Activated T-helper 1 cell treated with anti-CD3 and anti-CD28 coated beads, Interleukin-12 subunit alpha, Interleukin-12 subunit beta, Interleukin-2, Interleukin-4 antibody, amounts not matched to agents 30 ng/mL and 10 ng/mL and 1 ng/mL, durations not matched to agents 14 hours and 24 hours and 36 hours (primary cell): ENCODE results near the gene SQSTM1. TPM values are rescaled to one million over a fixed set of nuclear protein-coding genes. Genes with fewer than 3 reads are reported as not detected.
"Not testable (repeated sequence)": the region's sequence is repeated elsewhere in the genome, so short reads cannot be mapped to it uniquely, and the experiment has no call there.

Experiments used
- DNase-seq: peaks from one replicate; pipeline ENCODE4 v3.0.0; 2021; ENCODE audit warnings: low spot score
- H3K27ac Mint-ChIP-seq: one replicate; pipeline ENCODE4 v1.8.0; 2021; ENCODE audit warnings: mild to moderate bottlenecking, mixed read lengths
- H3K27me3 Mint-ChIP-seq: one replicate; pipeline ENCODE4 v1.8.0; 2022; ENCODE audit warnings: mild to moderate bottlenecking, moderate library complexity, mixed read lengths; ENCODE audit not compliant: insufficient read depth
- H3K36me3 Mint-ChIP-seq: one replicate; pipeline ENCODE4 v1.8.0; 2021; ENCODE audit warnings: low read depth, mixed read lengths
- H3K4me1 Mint-ChIP-seq: one replicate; pipeline ENCODE4 v1.8.0; 2021; ENCODE audit warnings: low read depth, mixed read lengths
- H3K4me3 Mint-ChIP-seq: one replicate; pipeline ENCODE4 v1.8.0; 2021; ENCODE audit warnings: mild to moderate bottlenecking, moderate library complexity, mixed read lengths
- H3K9me3 Mint-ChIP-seq: one replicate; pipeline ENCODE4 v1.8.0; 2021; ENCODE audit warnings: mixed read lengths
- intact Hi-C: fragments of 100-400 bp; cut with micrococcal nuclease; formaldehyde crosslinking; loops from one replicate; pipeline ENCODE4 v1.15.1; 2024
- total RNA-seq: library from RNA; stranded (reverse); gene quantifications from 2 replicates; pipeline ENCODE4 v1.2.3, GENCODE V29; 2022

The SQSTM1 gene
- total RNA-seq, 1 donor from 2014 or later = 233 TPM

DNA sequence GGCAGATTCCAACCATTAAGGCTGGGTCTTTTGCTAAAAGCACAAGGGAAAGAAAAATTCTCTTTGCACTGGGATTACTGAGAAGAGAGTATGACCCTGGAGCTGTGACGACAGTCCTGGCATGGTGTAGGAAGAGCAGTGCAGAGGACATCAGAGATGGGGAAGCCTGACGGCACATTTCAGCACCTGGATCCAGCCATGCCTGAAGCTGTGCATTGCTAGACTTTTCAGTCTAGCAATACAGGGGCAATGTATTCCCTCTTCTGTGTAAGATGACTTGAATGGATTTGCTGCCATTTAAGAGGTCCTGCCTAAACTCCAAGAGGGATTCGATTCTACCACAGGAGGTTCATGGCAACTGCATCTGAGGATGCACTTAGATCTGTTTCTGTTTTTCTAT, 50.2 kb downstream of the SQSTM1 start:
- peaks cover 5% of the 10 kb centered on the region for H3K36me3 Mint-ChIP-seq

DNA sequence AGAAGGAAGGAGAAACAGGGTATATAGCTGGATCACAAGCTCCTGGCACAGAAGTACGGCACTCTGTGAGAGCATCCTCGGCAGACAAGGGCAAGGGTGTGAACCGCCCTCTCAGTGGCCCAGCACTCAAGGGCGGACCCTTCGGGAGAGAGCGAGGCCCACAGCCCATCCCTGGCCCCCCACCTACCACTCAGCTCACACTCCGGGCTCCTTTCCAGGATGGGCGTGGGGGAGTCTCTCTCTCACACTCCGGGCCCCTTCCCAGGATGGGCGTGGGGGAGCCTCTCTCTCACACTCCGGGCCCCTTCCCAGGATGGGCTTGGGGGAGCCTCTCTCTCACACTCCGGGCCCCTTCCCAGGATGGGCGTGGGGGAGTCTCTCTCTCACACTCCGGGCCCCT, 50.8 kb downstream of the SQSTM1 start:
- H3K27ac Mint-ChIP-seq, H3K27me3 Mint-ChIP-seq, H3K4me1 Mint-ChIP-seq, DNase-seq, intact Hi-C loops, H3K4me3 Mint-ChIP-seq, H3K36me3 Mint-ChIP-seq, H3K9me3 Mint-ChIP-seq: not testable (repeated sequence)

More for the DNA sequence above, 50.2 kb downstream of the SQSTM1 start:
- intact Hi-C loops = no loop called here
- no peaks in the 10 kb centered on the region for H3K4me1 Mint-ChIP-seq
- no peak for DNase-seq
- H3K27ac Mint-ChIP-seq = no peak overlapping the region
- no peak overlapping the region for H3K4me3 Mint-ChIP-seq
- no peaks in the 10 kb centered on the region for H3K9me3 Mint-ChIP-seq
- H3K27me3 Mint-ChIP-seq = no peaks in the 10 kb centered on the region

DNA sequence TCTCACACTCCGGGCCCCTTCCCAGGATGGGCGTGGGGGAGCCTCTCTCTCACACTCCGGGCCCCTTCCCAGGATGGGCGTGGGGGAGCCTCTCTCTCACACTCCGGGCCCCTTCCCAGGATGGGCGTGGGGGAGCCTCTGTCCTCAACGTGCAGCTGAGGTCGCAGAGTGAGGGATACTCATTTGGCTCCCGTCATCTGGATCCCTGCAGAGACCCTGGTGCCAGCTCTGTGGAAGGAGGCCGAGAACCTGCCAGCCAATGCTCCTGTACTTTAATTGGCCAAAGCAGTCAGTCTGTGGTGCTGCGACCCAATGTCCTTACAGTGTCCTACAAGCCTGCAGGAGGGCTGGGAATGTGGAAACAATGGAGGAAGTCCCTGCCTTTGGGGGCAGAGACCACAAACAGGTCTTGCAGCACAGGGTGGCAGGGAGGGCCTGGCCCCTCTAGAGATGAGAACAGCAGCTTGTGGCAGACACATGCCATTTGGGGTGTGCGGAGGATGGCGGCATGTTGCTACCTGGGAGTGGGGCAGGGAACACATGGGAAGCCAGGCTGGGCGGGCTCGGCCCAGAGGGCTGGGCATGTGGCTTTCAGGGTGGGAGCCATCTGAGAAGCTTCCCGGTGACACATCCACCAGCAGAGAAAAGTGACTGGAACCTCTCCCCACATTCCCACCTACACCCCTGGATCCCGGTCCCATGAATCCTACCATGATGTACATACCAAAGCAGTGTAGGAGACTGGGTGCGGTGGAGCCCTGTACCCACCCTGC, 51.5 kb downstream of the SQSTM1 start:
- no peak for DNase-seq
- H3K36me3 Mint-ChIP-seq = peaks cover 9% of the 10 kb centered on the region
- H3K9me3 Mint-ChIP-seq = no peaks in the 10 kb centered on the region
- no peak overlapping the region for H3K4me3 Mint-ChIP-seq
- no peaks in the 10 kb centered on the region for H3K27me3 Mint-ChIP-seq
- H3K4me1 Mint-ChIP-seq = no peaks in the 10 kb centered on the region
- no peak overlapping the region for H3K27ac Mint-ChIP-seq
- intact Hi-C loops = no loop called here

DNA sequence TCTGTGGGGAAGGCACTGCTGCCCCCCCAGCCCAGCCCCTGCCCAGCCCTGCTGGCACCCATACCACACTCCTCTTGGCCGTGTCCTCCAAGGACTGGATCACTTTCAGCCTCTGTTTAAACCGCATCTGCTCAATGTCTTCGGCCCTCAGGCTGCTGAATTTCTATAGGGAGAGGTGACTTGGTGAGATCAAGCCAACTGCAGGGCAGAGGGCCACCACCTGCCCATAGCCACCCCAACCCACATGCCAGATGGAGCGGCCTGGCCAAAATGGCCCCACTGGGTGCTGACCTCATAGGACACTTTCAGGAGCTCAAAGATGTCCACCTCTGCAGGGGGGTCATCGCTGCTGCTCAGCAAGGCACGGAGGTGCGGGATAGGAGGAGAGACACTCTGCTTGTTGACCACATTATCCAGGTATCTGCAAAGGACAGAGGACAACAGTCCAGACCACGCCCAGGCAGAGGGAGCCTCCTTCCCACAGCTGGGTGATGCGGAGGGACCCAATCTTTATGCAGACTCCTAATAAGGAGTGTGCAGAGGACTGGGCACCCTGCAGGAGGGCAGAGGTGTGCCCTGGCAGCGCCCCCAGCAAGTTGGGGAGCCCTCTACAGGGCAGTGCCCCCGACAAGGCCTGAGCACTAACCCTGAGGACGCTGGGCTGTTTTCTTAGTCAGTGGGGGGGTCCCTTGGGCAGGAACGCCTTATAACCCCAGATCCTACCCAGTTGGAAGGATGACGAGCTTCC, 52.3 kb downstream of the SQSTM1 start:
- Mint-ChIP-seq H3K9me3 (no peaks in the 10 kb centered on the region), H3K4me3 (no peak overlapping the region), H3K27ac (no peak overlapping the region), H3K36me3 (peaks cover 14% of the 10 kb centered on the region), H3K4me1 (no peaks in the 10 kb centered on the region), H3K27me3 (no peaks in the 10 kb centered on the region)
- DNase-seq = no peak
- intact Hi-C loops = no loop called here

DNA sequence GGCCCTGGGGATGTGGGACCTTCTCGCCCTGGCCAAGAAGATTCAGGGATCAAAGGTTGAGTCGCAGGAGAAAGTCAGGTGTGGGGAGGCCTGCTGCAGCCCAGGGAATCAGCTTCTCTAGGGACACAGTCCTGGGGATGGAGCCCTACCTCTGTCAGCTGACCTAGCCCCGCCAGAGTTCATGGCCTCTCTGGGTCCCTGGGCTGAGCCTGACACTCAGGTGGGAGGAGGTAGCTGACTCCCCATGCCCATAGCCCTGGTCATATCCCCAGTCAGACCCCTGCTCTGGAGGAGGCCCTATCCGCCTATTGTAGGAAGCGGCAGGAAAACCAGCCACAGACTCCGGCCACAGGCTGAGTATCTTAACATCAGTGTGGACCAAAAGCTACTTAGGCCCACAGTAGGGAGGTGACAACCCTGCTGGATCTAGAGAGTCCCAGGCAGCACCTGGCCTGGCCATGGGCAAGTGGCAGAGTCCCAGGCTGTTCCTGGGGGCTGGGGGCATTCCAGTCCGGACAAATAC, 52.9 kb downstream of the SQSTM1 start:
- no peak for DNase-seq
- no peaks in the 10 kb centered on the region for H3K4me1 Mint-ChIP-seq
- no peak overlapping the region for H3K4me3 Mint-ChIP-seq
- H3K27me3 Mint-ChIP-seq = no peaks in the 10 kb centered on the region
- H3K36me3 Mint-ChIP-seq = peaks cover 15% of the 10 kb centered on the region
- H3K9me3 Mint-ChIP-seq = no peaks in the 10 kb centered on the region
- no peak overlapping the region for H3K27ac Mint-ChIP-seq
- intact Hi-C loops = no loop called here

DNA sequence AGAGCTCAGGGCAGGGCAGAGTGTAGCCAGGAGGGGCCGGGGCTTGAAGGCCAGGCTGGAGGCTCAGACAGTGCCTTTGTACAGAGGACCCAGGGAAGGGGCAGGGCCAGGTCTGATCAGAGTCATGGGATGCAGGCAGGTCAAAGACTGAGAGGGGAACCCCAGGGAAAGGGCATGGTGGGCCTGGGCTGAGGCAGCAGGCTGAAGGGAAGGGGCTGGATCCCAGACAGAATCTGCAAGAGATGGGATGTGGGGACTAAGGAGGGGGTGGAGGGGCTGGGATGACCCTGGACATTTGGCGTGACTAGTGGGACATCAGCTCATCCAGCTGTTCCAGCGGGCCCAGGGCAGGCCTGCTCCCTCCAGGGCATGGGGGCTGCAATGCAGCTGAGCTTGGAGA, 53.4 kb downstream of the SQSTM1 start:
- no peaks in the 10 kb centered on the region for H3K9me3 Mint-ChIP-seq
- peaks cover 15% of the 10 kb centered on the region for H3K36me3 Mint-ChIP-seq
- H3K4me1 Mint-ChIP-seq = no peaks in the 10 kb centered on the region
- no peak overlapping the region for H3K27ac Mint-ChIP-seq
- no peak for DNase-seq
- no peaks in the 10 kb centered on the region for H3K27me3 Mint-ChIP-seq
- intact Hi-C loops = no loop called here
- no peak overlapping the region for H3K4me3 Mint-ChIP-seq

DNA sequence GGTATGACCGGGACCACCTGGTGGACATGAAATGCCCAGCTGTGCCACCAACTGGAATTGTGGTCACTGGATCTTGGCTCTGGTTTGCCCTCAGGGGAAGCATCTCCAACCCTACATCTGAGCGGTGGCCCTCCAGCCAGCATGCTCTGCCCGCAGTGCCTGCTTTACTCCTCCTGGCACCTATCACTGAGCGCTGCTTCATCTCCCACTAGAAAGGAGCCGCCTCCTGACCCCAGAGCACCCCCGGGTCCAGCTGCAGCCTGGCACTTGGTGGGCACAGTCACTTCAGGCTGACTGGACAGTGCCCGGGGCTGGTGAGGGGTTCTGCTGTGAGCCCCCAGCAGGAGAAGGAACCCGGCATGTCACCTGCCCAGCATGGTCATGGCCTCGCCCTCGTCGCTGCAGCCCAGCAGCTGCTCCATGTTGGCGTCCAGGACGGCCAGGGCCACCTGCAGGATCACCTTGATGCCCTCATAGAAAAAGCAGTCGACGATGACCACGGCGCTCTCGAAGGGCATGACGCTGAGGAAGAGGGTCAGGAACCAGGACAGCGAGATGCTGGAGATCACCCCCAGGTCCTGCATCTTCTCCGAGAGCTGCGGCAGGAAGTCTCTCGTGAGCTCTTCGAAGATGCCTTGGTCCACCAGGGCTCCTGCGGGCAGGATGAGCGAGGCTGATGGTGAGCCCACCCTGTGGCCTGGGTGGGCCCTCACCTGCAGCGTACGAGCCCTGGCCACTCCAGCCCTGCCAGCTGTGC, 54.0 kb downstream of the SQSTM1 start:
- intact Hi-C loops = no loop called here
- H3K27ac Mint-ChIP-seq = no peak overlapping the region
- H3K4me3 Mint-ChIP-seq = no peak overlapping the region
- H3K4me1 Mint-ChIP-seq = no peaks in the 10 kb centered on the region
- peaks cover 15% of the 10 kb centered on the region for H3K36me3 Mint-ChIP-seq
- no peaks in the 10 kb centered on the region for H3K9me3 Mint-ChIP-seq
- no peaks in the 10 kb centered on the region for H3K27me3 Mint-ChIP-seq
- DNase-seq = no peak

DNA sequence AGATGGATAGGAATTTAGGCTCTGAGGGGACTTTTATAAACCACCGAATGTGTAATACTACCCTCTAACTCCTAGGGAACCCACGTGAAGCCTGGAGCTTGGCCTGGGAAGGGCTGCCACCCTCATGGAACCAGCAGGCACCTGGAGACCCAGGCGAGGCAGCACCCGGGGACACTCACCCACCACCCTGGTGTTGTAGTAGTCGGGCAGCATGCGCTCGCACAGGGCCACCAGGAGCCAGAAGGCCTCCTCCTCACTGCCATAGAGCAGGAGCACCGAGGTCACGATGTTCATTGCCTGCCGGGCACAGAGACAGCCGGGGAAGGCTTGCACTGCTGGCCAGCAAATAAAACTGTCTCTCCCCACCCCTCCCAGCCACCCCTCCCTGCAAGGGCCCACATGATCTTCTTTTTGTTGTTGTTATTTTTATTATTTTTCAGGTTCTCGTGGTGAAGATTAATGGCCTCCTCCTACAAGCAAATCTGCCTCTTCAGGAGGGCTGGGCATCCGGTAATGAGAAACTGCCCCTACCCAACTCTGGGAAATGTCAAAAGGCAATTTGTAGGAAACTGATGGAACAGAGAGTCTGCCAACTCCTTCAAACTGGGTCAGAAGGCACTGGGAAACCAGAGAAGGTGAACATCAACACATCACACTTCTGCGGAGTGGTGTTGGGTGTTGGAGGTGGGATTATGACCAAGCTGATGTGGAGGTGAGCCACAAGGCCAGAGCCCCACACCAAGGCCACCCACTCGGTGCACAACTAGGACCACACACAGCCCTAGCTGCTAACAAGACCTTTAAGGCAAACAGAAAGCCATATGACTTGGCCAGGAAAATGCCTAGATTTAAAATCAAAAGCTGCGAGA, 55.3 kb downstream of the SQSTM1 start:
- H3K4me1 Mint-ChIP-seq = no peaks in the 10 kb centered on the region
- peaks cover 15% of the 10 kb centered on the region for H3K36me3 Mint-ChIP-seq
- H3K4me3 Mint-ChIP-seq = no peak overlapping the region
- no peak for DNase-seq
- H3K27ac Mint-ChIP-seq = no peak overlapping the region
- intact Hi-C loops = no loop called here
- no peaks in the 10 kb centered on the region for H3K9me3 Mint-ChIP-seq
- no peaks in the 10 kb centered on the region for H3K27me3 Mint-ChIP-seq

DNA sequence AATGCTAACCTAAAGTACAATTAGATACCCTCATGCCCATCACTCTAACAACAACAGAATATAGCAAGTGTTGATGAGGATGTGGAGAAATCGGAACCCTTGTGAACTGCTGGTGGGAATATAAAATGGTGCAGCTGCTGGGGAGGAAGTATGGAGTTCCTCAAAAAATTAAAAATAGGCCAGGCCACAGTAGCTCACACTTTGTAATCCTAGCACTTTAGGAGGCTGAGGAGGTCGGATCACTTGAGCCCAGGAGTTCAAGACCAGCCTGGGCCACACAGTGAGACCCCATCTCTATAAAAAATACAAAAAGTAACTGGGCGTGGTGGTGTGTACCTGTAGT, 55.9 kb downstream of the SQSTM1 start:
- H3K36me3 Mint-ChIP-seq = peaks cover 16% of the 10 kb centered on the region
- H3K27ac Mint-ChIP-seq = no peak overlapping the region
- no peaks in the 10 kb centered on the region for H3K9me3 Mint-ChIP-seq
- no peaks in the 10 kb centered on the region for H3K27me3 Mint-ChIP-seq
- intact Hi-C loops = no loop called here
- H3K4me3 Mint-ChIP-seq = no peak overlapping the region
- no peaks in the 10 kb centered on the region for H3K4me1 Mint-ChIP-seq
- no peak for DNase-seq

DNA sequence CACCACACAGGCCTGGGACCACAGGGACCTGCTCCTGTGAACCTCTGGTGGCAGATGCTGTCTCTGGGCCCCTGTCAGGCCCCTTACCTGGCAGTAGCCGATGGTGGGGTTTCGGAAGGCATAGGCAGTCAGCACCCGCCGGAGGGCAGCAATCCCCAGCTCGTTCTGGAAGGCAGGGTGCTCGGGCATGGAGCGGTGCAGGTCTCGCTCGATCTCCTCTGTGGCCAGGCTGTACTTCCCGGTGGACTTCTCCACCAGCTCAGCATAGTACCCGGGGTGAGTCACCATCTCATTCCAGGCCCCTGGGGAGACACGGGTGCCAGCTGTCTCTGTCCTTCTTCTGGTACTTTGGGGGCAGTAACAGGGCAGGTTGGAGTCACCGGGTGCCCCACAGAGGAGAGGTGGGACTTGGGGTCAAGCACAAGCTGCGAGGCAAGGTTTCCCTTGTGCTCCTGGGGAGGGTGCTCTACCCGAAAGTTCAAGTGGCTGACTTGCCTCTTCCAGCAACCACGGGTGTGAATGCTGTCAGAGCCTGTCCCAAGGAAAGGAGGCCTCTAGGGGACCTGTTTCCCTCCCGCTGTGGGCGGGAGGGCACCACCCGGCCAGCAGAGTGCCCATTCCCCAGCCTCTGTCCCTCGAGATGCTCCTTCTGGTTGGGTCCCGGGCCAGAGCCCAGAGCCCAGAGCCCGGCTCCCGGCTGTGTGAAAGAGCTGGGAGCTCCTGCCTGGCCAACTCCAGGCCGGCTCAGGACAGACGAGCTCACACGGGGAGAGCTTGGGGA, 57.7 kb downstream of the SQSTM1 start:
- intact Hi-C loops = no loop called here
- no peaks in the 10 kb centered on the region for H3K4me1 Mint-ChIP-seq
- H3K9me3 Mint-ChIP-seq = peaks cover 7% of the 10 kb centered on the region
- no peak overlapping the region for H3K27ac Mint-ChIP-seq
- DNase-seq = no peak
- H3K27me3 Mint-ChIP-seq = no peaks in the 10 kb centered on the region
- peaks cover 24% of the 10 kb centered on the region for H3K36me3 Mint-ChIP-seq
- no peak overlapping the region for H3K4me3 Mint-ChIP-seq

DNA sequence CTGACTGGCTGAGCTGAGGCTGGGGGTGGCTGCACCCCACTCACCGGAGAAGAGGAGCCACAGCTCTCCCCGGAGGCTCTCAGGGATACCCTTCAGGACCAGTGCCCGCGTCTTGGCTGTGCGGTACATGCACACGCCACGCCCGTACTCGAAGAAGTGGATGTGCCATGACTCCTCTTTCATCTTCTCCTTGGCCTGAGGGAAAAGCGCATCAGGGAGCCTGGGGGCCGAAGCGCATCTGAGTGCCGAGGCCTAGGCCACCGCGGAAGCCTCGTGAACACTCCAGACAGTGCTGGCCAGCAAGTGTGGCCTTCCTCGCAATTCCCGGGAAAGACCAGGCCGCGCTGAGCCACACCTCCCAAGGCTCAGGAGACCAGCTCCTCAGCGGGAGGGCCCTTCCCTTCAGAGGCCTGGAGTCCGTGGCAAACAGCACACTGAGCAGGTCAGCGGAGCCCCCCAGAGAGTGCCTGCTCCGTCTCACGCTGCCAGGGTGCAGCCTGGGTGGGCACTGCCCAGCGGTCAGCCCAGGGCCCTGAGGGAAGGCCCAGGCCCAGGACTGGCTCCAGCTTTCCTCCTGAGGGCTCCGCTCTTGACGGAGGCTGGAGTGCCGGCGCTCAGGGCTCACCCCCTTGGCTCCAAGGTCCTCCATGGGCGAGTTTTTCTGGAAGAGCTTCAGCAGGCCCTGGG, 58.4 kb downstream of the SQSTM1 start:
- Mint-ChIP-seq H3K9me3 (peaks cover 13% of the 10 kb centered on the region), H3K27ac (no peak overlapping the region), H3K36me3 (peaks cover 31% of the 10 kb centered on the region), H3K4me3 (no peak overlapping the region), H3K27me3 (no peaks in the 10 kb centered on the region), H3K4me1 (no peaks in the 10 kb centered on the region)
- no peak for DNase-seq
- intact Hi-C loops = no loop called here
